CD4-positive, alpha-beta T cell (primary cell): Measurements from ENCODE around the gene PPP1R26. TPM values are rescaled to one million over a fixed set of nuclear protein-coding genes. Genes with fewer than 3 reads are reported as not detected.

ENCODE experiments used
- ATAC-seq: fragments of 200-7000 bp; cut with Tn5 transposase; one replicate; pipeline ENCODE4 v1.10.0; 2022; ENCODE audit warnings: mild to moderate bottlenecking; ENCODE audit not compliant: poor library complexity
- CTCF ChIA-PET: fragments of 350-600 bp; sonication (Branson Sonifier 250); formaldehyde crosslinking; loops from one replicate; lab custom pipeline; 2021; ENCODE audit warnings: antibody characterized with exemption, inconsistent platforms; lab: Charles Lee
- POLR2A ChIA-PET: fragments of 350-600 bp; sonication (Branson Sonifier 250); formaldehyde crosslinking; loops from one replicate; lab custom pipeline; 2021; ENCODE audit warnings: antibody characterized with exemption, inconsistent platforms; lab: Charles Lee
- DNase-seq, 14 experiments: peaks; one replicate each; pipeline ENCODE4 v3.0.0-alpha.2; 2013 to 2020; ENCODE audit warnings: mixed read lengths in 2 of 14
- H3K27ac ChIP-seq, 2 donors: one replicate each; pipeline versions ENCODE4 v1.5.1 to v1.7.0; 2013; ENCODE audit warnings: low read length in 2 of 2, low read depth in 1 of 2, mild to moderate bottlenecking in 1 of 2
- H3K27me3 ChIP-seq, 2 experiments: 1 replicate in 1 of 2; 2 replicates in 1 of 2; pipeline versions ENCODE4 v1.6.1 to v1.7.0; 2013; ENCODE audit warnings: low read length in 2 of 2, control low read depth in 1 of 2, mild to moderate bottlenecking in 1 of 2, moderate library complexity in 1 of 2; ENCODE audit not compliant: insufficient read depth in 2 of 2, control insufficient read depth in 1 of 2
- H3K36me3 ChIP-seq: one replicate; pipeline ENCODE4 v1.6.1; 2013; ENCODE audit warnings: low read length, control low read depth; ENCODE audit not compliant: insufficient read depth
- H3K4me1 ChIP-seq: one replicate; pipeline ENCODE4 v1.6.1; 2013; ENCODE audit warnings: low read length, control low read depth; ENCODE audit not compliant: insufficient read depth
- H3K4me3 ChIP-seq: one replicate; pipeline ENCODE4 v1.5.1; 2013; ENCODE audit warnings: mild to moderate bottlenecking, low read length, moderate library complexity
- H3K9me3 ChIP-seq, 2 experiments: 1 replicate in 1 of 2; 2 replicates in 1 of 2; pipeline versions ENCODE4 v1.6.1 to v1.7.0; 2013; ENCODE audit warnings: low read length in 2 of 2, mild to moderate bottlenecking in 2 of 2, control low read depth in 1 of 2, moderate library complexity in 1 of 2; ENCODE audit not compliant: control insufficient read depth in 1 of 2, insufficient read depth in 1 of 2
- H3K27ac Mint-ChIP-seq: one replicate; pipeline ENCODE4 v1.8.0; 2020; ENCODE audit warnings: mixed read lengths
- H3K27me3 Mint-ChIP-seq: one replicate; pipeline ENCODE4 v1.8.0; 2021; ENCODE audit warnings: mixed read lengths
- H3K36me3 Mint-ChIP-seq: one replicate; pipeline ENCODE4 v1.8.0; 2021; ENCODE audit warnings: low read depth, mixed read lengths
- H3K4me1 Mint-ChIP-seq: one replicate; pipeline ENCODE4 v1.8.0; 2021; ENCODE audit warnings: low read depth, mixed read lengths
- H3K4me3 Mint-ChIP-seq: one replicate; pipeline ENCODE4 v1.8.0; 2020; ENCODE audit warnings: mild to moderate bottlenecking, mixed read lengths
- H3K9me3 Mint-ChIP-seq: one replicate; pipeline ENCODE4 v1.8.0; 2020; ENCODE audit warnings: mixed read lengths
- intact Hi-C, 2 experiments: fragments of 100-400 bp; cut with DNase I in 1 of 2; cut with micrococcal nuclease in 1 of 2; formaldehyde crosslinking; loops; one replicate each; pipeline versions ENCODE4 v1.15.1 to v1.9.0; 2023 to 2025; cut with DNase I, micrococcal nuclease
- total RNA-seq, 174 experiments: library from RNA in 2 of 174; stranded (reverse) in 2 of 174; gene quantifications; one replicate each; pipeline ENCODE4 v1.2.3 and lab custom pipeline; 2021 to 2026
- TF ChIP-seq, protein P1 (sequence below): fragments of 200-600 bp; IDR thresholded peaks from one replicate; pipeline ENCODE4 v1.8.0; 2022; ENCODE audit warnings: antibody characterized with exemption, mild to moderate bottlenecking

Gene PPP1R26
- total RNA-seq, 2 experiments from 2014 or later = 0.27 to 0.47 TPM

DNA sequence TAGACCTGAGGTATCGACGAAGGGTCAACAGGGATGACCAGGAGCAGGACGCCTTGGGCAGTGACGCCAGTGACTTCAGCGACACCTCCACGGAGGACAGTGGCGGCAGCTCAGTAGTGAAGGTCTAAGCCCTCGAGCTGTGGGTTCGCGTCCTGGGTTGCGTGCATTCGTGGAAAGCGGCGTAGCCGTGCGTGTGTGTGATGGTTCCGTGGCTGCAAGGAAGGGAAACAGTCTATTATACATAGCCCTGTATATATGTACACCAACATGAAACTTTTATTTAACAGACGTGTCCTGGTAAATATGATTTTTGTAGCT, 8.4 kb downstream of the PPP1R26 start:
- no peak for ATAC-seq
- intact Hi-C loops = no loop called here
- ChIA-PET CTCF (no interaction called here), POLR2A (no interaction called here)
- H3K4me1 ChIP-seq = no peaks in the 10 kb centered on the region
- H3K27me3 Mint-ChIP-seq = peaks cover 16% of the 10 kb centered on the region
- no peak overlapping the region for H3K4me3 Mint-ChIP-seq
- no peaks in the 10 kb centered on the region for H3K9me3 Mint-ChIP-seq
- no peaks in the 10 kb centered on the region for H3K36me3 Mint-ChIP-seq
- peaks cover 19% of the 10 kb centered on the region in 2 experiments for H3K27me3 ChIP-seq
- H3K27ac Mint-ChIP-seq = no peak overlapping the region
- H3K27ac ChIP-seq = no peak overlapping the region
- DNase-seq = no peak
- TF ChIP-seq, protein P1, sequence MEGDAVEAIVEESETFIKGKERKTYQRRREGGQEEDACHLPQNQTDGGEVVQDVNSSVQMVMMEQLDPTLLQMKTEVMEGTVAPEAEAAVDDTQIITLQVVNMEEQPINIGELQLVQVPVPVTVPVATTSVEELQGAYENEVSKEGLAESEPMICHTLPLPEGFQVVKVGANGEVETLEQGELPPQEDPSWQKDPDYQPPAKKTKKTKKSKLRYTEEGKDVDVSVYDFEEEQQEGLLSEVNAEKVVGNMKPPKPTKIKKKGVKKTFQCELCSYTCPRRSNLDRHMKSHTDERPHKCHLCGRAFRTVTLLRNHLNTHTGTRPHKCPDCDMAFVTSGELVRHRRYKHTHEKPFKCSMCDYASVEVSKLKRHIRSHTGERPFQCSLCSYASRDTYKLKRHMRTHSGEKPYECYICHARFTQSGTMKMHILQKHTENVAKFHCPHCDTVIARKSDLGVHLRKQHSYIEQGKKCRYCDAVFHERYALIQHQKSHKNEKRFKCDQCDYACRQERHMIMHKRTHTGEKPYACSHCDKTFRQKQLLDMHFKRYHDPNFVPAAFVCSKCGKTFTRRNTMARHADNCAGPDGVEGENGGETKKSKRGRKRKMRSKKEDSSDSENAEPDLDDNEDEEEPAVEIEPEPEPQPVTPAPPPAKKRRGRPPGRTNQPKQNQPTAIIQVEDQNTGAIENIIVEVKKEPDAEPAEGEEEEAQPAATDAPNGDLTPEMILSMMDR = no peak
- H3K36me3 ChIP-seq = no peaks in the 10 kb centered on the region
- H3K4me3 ChIP-seq = no peak overlapping the region
- H3K9me3 ChIP-seq = no peaks in the 10 kb centered on the region
- H3K4me1 Mint-ChIP-seq = no peaks in the 10 kb centered on the region

DNA sequence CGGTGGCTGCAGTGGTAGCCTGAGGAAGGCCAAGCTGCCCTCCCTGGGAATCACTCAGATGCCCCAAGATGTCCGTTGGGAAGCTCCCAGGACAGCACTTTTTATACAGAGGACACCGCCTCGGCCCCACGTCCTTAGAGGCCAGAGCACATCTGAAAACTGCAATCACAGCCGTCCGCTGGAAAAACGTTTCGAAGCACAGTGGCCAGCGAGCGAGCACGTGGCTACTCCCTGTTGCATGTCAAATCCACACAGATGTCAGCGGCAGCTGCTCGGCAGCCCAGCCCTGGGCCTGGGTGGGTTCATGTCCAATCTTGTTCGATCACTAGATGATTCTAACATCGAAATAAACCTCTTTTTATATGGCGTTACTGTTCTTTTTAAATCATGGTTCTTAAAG, 8.9 kb downstream of the PPP1R26 start:
- ChIA-PET POLR2A (no interaction called here), CTCF (no interaction called here)
- H3K4me1 ChIP-seq = no peaks in the 10 kb centered on the region
- H3K27me3 Mint-ChIP-seq = peaks cover 11% of the 10 kb centered on the region
- intact Hi-C loops = no loop called here
- no peak overlapping the region for H3K4me3 ChIP-seq
- H3K9me3 Mint-ChIP-seq = no peaks in the 10 kb centered on the region
- no peak overlapping the region for H3K4me3 Mint-ChIP-seq
- TF ChIP-seq, protein P1 = no peak
- ATAC-seq (no peak), DNase-seq (no peak)
- no peaks in the 10 kb centered on the region for H3K36me3 Mint-ChIP-seq
- H3K9me3 ChIP-seq = no peaks in the 10 kb centered on the region
- H3K4me1 Mint-ChIP-seq = no peaks in the 10 kb centered on the region
- H3K27ac Mint-ChIP-seq = no peak overlapping the region
- peaks cover 15 to 16% of the 10 kb centered on the region in 2 experiments for H3K27me3 ChIP-seq
- no peaks in the 10 kb centered on the region for H3K36me3 ChIP-seq
- no peak overlapping the region for H3K27ac ChIP-seq

DNA sequence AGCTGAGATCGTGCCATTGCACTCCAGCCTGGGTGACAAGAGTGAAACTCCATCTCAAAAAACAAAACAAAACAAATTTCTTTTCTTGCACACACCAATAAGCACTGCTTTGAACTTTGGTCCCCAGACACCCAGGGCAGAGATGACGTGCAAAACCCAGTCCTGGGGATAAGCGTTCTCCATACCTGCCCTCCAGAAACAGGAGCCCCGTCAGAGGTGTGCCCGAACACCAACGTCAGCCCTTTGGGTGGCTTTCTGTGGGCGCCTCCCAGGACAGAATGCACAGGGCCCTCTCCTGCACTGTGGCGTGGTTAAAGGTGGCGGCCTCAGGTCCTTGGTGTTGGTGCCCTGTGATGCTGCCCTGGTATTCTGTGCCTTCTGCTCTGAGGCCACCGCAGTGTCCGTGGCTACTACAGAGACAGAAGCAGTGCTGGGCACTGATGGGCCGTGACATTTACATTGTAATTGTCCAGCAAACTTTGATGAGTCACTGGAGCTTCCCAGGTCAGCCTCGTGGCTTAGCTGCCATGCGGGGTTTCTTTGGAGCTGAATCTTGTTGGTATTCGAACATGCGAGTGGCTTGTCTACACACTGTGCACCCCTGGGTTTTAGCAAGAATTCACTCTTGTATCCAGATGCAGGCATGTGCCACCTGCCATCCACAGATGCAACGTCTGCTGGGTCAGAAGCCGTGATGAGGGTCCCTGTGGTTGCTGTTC, 9.8 kb downstream of the PPP1R26 start:
- ChIA-PET CTCF (no interaction called here), POLR2A (no interaction called here)
- DNase-seq (no peak), ATAC-seq (no peak)
- Histone ChIP-seq H3K27ac (no peak overlapping the region), H3K4me3 (no peak overlapping the region), H3K4me1 (no peaks in the 10 kb centered on the region), H3K36me3 (no peaks in the 10 kb centered on the region), H3K9me3 (no peaks in the 10 kb centered on the region), H3K27me3 (peaks cover 7 to 8% of the 10 kb centered on the region in 2 experiments)
- Mint-ChIP-seq H3K4me1 (no peaks in the 10 kb centered on the region), H3K9me3 (no peaks in the 10 kb centered on the region), H3K36me3 (no peaks in the 10 kb centered on the region), H3K27ac (no peak overlapping the region), H3K4me3 (no peak overlapping the region), H3K27me3 (peaks cover 6% of the 10 kb centered on the region)
- TF ChIP-seq, protein P1 = no peak
- intact Hi-C loops = no loop called here
